ENCODE results near the gene FBXO36.

GRCh38 chr2:229955663-229956062, 33.4 kb downstream of the FBXO36 start:
- no peak for TF ChIP-seq EZH2 (IDR thresholded peaks at IDR 0.05; ENCODE audit: insufficient read depth, poor library complexity, severe bottlenecking)
- no peak for TF ChIP-seq EZH2phosphoT487 (IDR thresholded peaks at IDR 0.05; ENCODE audit: insufficient read depth, low read depth)

All from GM23248 (cell line).